ENCODE measurements around the gene CHD6. TPM values are rescaled to one million over a fixed set of nuclear protein-coding genes. Genes with fewer than 3 reads are reported as not detected.

CHD6 gene
- total and polyA plus RNA-seq, 2 experiments from 2014 or later: 41.0 to 158 TPM

GRCh38 chr20:41361757-41362747 is 256.1 kb downstream of the CHD6 start:
- H3K4me2 ChIP-seq: no peak overlapping the region
- peaks cover 25% of the 10 kb centered on the region for H3K27me3 ChIP-seq (ENCODE audit: insufficient read depth)
- H3K4me1 ChIP-seq (ENCODE audit: insufficient read depth): peaks cover under 1% of the 10 kb centered on the region; the same call in 1 of the 2 replicates
- no peaks in the 10 kb centered on the region for H4K20me1 ChIP-seq (replicated peaks; ENCODE audit: insufficient read depth)
- H3K4me1 Mint-ChIP-seq: peaks cover 5% of the 10 kb centered on the region
- H3K27ac Mint-ChIP-seq: no peak overlapping the region
- H3F3A ChIP-seq (replicated peaks; ENCODE audit: low read depth): no peaks in the 10 kb centered on the region
- H3K36me3 ChIP-seq (ENCODE audit: insufficient read depth): no peaks in the 10 kb centered on the region
- H3K4me3 Mint-ChIP-seq: no peak overlapping the region
- no peak overlapping the region for H3K4me3 ChIP-seq
- H3K9me2 ChIP-seq (ENCODE audit: insufficient read depth): no peaks in the 10 kb centered on the region
- no peaks in the 10 kb centered on the region; the same call in 2 of the 3 replicates for H3K36me3 Mint-ChIP-seq (ENCODE audit: low read depth)
- H3K9me3 Mint-ChIP-seq: no peaks in the 10 kb centered on the region
- no peak overlapping the region for H2AFZ ChIP-seq
- ATAC-seq (no peak), DNase-seq (ENCODE audit: low spot score) (no peak)
- H3K27me3 Mint-ChIP-seq (ENCODE audit: insufficient read depth, low read depth, poor library complexity): peaks cover 16% of the 10 kb centered on the region
- no peak for TF ChIP-seq POLR2AphosphoS5 (IDR thresholded peaks at IDR 0.05; ENCODE audit: low read depth)
- no peak for TF ChIP-seq EZH2phosphoT487 (IDR thresholded peaks at IDR 0.05; ENCODE audit: unreplicated experiment)
- no peak for TF ChIP-seq CTCF (conservative IDR thresholded peaks at IDR 0.05; ENCODE audit: low read depth in 2 of 2)
- no peak for TF ChIP-seq ZNF331 (CRISPR knock-in tag; IDR thresholded peaks at IDR 0.05; ENCODE audit: low read depth)
- TF ChIP-seq ETS1 (IDR thresholded peaks at IDR 0.05): no peak
- TF ChIP-seq ZNF462 (CRISPR knock-in tag; IDR thresholded peaks at IDR 0.05): no peak
- TF ChIP-seq STAT1 (IDR thresholded peaks at IDR 0.05; ENCODE audit: unreplicated experiment): no peak
- TF ChIP-seq ZNF114 (CRISPR knock-in tag; IDR thresholded peaks at IDR 0.05): no peak
- TF ChIP-seq REST (IDR thresholded peaks at IDR 0.05; ENCODE audit: unreplicated experiment): no peak
- no peak for TF ChIP-seq JUNB (IDR thresholded peaks at IDR 0.05; ENCODE audit: unreplicated experiment)
- no peak for TF ChIP-seq NANOG (IDR thresholded peaks at IDR 0.05; ENCODE audit: borderline replicate concordance)
- no peak for TF ChIP-seq CREB1 (CRISPR knock-in tag; IDR thresholded peaks at IDR 0.05; ENCODE audit: low read depth)
- no peak for TF ChIP-seq EZH2 (IDR thresholded peaks at IDR 0.05; ENCODE audit: low read depth, unreplicated experiment)
- no peaks in the 10 kb centered on the region for H3K79me2 ChIP-seq (replicated peaks; ENCODE audit: insufficient read depth)
- H3K27ac ChIP-seq (ENCODE audit: low read depth): no peak overlapping the region
